AG09319 (cell line): ENCODE data around the gene LRATD1.

ENCODE experiments used
- DNase-seq: peaks from one replicate; pipeline ENCODE4 v3.0.0-alpha.2; 2010; ENCODE audit warnings: low read depth; ENCODE audit errors: extremely low read depth
- CTCF ChIP-seq: IDR thresholded peaks from 2 replicates; pipeline ENCODE4 v1.5.1; 2011; ENCODE audit warnings: low read depth, mild to moderate bottlenecking, inconsistent platforms, low read length, moderate library complexity

Gene LRATD1

GRCh38 chr2:14647714-14648113 is 15.2 kb downstream of the LRATD1 start:
- no peak for TF ChIP-seq CTCF
- DNase-seq, result no peak

DNA sequence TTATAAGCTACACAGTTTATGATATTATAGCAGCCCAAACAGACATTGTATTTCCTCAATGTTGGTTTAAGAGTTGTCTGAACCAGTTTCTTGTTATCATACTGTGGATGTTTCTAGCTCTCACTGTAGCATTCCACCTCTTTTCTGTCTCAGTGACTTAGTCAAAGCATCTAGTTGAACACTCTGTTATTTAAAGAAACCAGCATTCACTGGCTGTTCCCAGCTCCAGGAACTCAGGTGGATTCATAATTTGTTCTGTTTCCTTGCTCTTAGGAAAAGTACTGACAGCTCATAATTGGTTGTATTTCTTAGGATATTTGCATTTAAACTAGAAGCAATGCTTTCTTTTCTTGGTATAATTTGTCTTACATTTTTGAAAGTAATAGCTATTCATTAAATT is 17.5 kb downstream of the LRATD1 start:
- TF ChIP-seq CTCF, result no peak
- DNase-seq, result no peak

GRCh38 chr2:14654835-14655282 is 22.3 kb downstream of the LRATD1 start:
- no peak for TF ChIP-seq CTCF
- DNase-seq, result no peak

DNA sequence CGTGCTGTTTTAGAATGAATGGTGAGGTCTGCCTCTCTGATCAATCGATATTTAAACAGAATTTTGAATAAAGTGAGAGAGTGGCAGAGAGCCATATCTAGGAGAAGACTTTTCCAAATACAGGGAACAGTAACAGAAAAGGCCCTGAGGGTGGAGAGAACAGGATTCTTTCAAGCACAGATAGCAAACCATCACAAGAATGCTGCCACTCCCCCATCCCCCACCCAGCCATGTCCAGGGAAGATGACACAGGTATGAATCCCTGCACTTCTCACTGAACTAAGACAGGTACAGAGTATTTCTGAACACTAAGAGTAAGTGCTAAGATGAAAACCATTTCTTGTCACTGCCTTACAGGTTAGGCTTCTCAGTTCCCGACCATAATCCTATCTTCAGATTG is 23.6 kb downstream of the LRATD1 start:
- DNase-seq, result no peak
- TF ChIP-seq CTCF, result no peak

DNA sequence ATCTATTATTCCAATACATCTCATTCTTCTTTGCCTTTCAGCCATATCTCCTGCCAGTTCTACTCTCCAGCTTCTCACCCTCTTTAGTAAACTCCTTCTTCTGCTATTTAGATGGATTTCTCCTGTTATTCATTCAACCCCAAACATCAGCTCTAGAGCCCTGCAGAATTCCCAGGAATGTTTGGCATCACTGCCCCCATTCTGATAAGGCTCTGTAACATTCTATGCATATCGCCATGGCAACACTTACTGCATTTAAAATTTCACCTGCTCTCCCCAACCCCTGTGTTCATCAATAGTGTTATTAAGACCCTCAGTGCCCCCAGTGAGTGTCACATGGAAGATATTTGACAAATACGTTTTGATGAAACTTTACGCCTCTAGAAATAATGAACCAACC is 28.6 kb downstream of the LRATD1 start:
- TF ChIP-seq CTCF, result no peak
- no peak for DNase-seq

DNA sequence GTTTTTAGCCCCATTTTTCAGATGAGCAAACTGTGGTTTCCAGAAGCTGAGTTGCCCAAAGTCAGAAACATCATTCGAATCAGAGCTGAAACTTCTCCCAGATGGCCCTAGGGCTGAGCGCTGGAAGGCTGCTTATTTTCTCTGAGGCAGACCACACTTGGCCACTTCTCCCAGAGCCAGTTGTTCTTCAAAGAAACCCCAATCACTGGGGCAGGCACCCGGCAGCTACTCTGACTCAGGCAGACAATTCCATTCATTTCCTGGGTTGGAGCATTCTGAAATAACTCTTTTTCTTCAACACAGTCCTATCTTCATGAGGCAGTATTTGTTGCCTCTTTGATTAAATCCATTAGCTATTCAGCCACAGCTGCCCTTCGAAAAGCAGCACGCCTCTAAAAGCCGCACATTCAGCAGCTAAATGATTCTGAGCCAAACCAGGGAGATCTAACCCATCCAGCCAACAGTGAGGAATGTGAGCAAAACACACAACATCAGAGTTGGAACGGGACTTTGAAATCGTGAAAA is 40.9 kb downstream of the LRATD1 start:
- DNase-seq, result no peak

GRCh38 chr2:14675489-14675888 is 43.0 kb downstream of the LRATD1 start:
- DNase-seq, result no peak
- no peak for TF ChIP-seq CTCF

More for the DNA sequence above, 40.9 kb downstream of the LRATD1 start:
- TF ChIP-seq CTCF, result no peak
